KOPT-K1 (cell line): ENCODE data around the gene ASCL5.

Experiments used
- H3K27ac ChIP-seq: fragments of 200-600 bp; sonication (generic); 2 replicates; pipeline ENCODE4 v1.5.1; 2016; ENCODE audit warnings: antibody characterized with exemption, mild to moderate bottlenecking, low read depth, low read length; ENCODE audit not compliant: poor library complexity, severe bottlenecking
- H3K36me3 ChIP-seq: fragments of 200-600 bp; sonication (generic); 2 replicates; pipeline ENCODE4 v1.5.1; 2017; ENCODE audit warnings: antibody characterized with exemption, mild to moderate bottlenecking, low read length, moderate library complexity; ENCODE audit not compliant: insufficient read depth
- H3K9me3 ChIP-seq: fragments of 200-600 bp; sonication (generic); 2 replicates; pipeline ENCODE4 v1.5.1; 2017; ENCODE audit warnings: antibody characterized with exemption, low read length, mild to moderate bottlenecking; ENCODE audit not compliant: insufficient read depth, poor library complexity, severe bottlenecking

Gene ASCL5

DNA sequence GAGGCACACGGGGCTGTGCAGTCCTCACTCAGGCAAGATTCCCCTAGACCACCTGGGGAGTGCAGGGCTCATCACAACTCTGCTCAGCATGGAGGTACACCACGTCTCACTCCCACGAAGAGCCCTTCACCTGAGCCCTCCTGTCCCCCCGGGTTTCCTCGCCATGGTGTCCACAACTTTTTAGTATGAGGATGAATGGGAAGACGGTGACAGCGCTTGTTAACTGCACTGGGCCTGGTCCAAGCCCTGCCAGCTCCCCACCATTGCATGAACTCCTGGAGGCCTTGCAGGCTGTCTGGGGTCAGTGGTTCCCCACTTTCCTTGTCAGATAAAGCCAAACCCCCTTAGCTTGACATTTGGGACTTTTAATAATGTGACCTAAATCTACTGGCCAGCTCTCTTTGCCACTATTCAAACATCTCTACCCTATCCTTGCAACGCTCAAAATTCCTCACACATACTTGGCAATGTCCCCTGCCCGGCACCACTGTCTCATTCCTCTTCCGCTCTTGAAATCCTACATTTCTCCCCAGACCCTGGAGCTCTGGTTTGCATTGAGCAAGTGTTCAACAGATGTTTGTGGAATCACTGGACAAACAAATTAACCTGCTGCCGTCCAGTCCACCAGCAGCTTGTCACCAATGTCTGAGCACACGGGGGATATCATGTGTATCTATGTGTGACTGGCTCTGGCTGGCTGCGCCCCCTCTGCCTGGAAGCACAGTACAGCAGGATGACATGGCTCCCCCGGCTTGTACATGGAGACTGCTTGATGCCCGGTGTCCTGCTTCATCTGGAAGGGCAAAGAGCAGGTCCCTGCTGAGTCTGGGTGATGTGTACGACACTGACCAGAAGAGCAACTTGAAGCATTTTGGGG is 16.1 kb upstream of the ASCL5 start:
- H3K36me3 ChIP-seq = peaks cover 92% of the 10 kb centered on the region
- no peaks in the 10 kb centered on the region for H3K9me3 ChIP-seq
- H3K27ac ChIP-seq = no peak overlapping the region

DNA sequence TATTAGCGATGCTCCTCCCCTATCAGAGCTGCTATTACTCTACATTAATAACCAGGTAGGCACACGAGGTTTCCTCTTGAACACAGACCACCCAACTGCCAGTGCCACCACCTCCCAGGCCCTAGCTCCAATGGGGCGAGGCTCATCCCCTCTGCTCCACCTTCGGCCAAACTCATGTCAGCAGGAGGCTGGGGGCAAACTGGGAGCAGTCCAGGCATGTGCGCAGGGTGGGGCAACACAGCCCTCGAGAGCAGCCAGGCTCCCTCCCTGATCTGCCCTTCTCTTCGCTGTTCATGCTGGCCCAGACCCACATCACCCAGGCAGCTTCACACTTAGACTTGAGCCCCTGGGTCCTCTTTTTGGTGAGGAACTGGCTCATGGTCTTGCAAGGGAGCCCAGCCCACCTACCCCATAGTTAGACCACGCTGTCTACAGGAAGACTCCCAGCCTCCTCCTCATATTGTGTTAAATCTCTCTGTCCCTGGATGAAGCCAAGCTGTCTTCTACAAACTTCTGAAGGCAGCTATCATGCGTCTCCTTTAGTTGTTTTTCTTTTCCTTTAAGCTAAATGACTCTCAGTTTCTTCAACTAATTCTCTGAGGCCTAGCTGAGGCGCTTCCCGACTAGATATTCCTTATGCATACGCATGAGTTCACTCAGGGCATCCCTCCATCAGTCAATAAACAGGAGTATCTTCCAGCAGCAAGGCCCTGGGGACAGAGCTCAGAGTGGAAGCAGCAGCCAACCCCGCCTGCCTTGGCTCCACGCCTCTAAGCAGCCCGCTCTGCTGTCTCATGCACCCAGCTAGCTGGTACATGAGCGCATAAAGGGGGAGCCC is 15.2 kb upstream of the ASCL5 start:
- Histone ChIP-seq H3K36me3 (peaks cover 93% of the 10 kb centered on the region), H3K27ac (no peak overlapping the region), H3K9me3 (no peaks in the 10 kb centered on the region)

DNA sequence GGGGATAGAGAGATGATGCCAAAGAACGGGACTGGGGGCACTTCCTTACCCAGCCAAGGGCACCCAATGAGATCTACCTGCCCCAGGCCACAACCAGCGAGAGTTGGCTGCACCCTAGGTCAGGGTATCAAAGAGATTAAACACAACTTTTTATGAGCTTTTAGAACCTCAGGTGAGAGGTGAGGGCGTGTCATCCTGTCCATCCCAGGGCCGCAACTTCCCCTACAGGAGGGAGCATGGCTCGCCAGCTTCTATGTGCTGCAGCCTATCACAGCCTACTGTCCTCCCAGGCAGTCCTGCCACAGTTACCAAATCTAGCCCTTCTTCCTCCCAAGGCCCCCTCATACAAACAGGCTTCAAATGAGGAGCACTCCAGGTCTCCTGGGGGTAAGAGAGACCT is 14.4 kb upstream of the ASCL5 start:
- H3K9me3 ChIP-seq = no peaks in the 10 kb centered on the region
- H3K27ac ChIP-seq = no peak overlapping the region
- H3K36me3 ChIP-seq = peaks cover 88% of the 10 kb centered on the region

DNA sequence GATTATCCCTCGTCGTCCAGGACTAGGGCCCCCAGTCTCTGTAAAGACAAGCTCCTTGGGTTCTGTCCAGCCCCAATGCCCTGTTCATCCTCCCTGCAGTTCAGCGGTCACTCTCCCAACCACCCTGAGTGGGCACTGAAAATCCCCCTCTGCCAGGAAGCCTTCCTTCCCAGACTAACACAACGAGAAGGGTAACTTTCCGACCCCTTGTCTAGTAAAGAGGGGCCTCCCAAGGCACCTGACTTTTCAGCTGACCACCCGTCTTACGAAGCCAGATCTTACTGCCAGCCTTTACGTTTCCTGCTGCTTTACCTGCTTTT is 13.9 kb upstream of the ASCL5 start:
- Histone ChIP-seq H3K36me3 (peaks cover 88% of the 10 kb centered on the region), H3K9me3 (no peaks in the 10 kb centered on the region), H3K27ac (no peak overlapping the region)

DNA sequence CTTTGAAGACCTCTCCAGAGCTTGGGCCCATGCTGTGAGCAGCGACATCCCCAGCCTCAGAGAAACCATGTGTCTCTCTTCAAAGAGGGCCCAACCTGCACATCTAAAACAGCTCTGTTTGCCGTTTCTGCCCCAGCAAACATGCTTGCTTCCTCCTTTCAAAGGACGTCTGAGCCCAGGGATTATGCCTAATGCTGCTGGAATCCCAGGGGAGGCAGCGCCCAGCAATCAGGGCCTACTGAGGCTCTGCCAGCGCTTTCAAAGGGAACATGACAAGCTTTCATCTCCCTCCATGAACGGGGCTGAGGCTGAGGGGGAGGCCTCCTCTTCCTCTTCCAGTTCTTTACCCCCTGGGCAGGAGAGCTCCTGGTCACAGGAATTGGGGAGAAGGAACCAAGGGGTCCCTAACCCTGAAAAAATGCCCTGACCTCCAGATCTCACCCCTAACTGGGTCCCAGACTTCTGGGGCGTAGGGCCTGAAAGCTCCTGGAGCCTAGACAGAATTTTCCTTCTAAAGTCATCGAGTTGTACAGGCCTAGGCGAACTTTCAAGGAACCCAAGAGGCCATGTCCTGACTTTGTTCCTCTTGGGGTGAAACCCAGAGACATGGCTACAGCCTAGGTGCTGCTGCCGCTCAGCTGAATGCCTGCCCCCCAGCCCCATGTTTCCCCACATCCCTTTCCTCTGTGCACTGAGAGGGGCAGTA is 13.4 kb upstream of the ASCL5 start:
- Histone ChIP-seq H3K27ac (no peak overlapping the region), H3K36me3 (peaks cover 88% of the 10 kb centered on the region)

DNA sequence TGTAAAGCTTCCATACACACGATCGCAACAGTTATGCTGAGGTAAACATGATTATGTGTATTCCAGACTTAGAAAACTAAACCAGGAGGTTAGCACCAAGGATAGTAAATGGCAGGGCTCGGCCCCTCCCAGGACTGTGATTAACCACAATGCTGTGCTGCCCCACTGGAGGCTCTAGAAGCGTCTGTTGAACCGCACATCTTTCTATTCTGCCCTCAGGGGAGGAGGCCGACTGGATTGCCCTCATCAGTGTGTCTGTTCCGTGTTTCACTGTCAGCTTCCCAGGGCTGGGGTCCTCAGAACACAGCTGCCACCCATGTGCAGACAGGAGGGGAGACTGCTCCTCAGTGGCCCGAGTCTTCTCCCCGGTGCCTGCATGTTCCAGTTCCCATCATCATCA is 12.8 kb upstream of the ASCL5 start:
- Histone ChIP-seq H3K36me3 (peaks cover 87% of the 10 kb centered on the region), H3K9me3 (no peaks in the 10 kb centered on the region), H3K27ac (no peak overlapping the region)

More for the DNA sequence above, 13.4 kb upstream of the ASCL5 start:
- no peaks in the 10 kb centered on the region for H3K9me3 ChIP-seq

DNA sequence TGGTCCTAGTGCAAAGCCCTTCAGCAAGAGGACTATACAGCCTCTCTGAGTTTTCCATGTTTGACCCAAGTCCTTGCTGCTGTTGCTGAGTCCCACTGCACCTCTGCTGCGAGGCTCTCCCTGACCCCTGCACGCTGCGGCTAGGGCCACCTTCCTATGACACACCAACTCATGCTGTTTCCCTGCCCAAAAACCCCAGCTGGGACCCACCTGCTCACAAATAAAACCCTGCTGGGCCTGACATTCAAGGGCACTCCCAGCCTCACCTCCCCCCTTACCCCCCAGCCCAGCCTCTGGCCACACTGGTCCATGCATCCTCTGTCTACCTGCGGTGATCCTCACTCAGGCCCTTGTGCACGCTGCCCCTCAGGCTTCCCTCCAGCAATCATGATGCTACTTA is 12.3 kb upstream of the ASCL5 start:
- H3K36me3 ChIP-seq = peaks cover 83% of the 10 kb centered on the region
- no peak overlapping the region for H3K27ac ChIP-seq
- no peaks in the 10 kb centered on the region for H3K9me3 ChIP-seq

DNA sequence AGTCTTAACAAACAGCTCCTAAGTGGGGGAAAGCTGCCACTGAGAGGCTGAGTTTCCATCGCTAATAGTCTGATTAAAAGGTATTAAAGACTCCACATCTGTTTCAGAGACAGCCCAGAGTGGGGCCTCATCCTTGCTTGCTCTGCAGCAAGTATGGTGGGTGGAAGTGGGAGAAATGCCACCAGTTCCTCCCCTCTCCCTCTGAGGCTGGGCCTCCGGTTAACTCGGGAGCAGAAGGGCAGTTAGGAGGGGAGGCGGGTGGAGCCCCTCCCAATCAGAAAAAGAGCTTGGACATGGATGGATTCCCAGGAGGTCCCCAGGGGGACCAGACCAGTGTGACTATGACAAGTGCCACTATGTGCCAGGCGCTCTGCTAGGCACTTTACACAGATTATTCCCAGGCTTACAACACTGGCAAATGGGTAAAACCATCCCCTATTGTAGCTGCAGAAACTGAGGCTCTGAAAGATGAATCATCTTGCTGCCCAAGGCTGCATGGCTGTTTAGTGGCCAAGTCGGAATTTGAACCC is 11.4 kb upstream of the ASCL5 start:
- H3K27ac ChIP-seq = no peak overlapping the region
- peaks cover 73% of the 10 kb centered on the region for H3K36me3 ChIP-seq
- no peaks in the 10 kb centered on the region for H3K9me3 ChIP-seq

DNA sequence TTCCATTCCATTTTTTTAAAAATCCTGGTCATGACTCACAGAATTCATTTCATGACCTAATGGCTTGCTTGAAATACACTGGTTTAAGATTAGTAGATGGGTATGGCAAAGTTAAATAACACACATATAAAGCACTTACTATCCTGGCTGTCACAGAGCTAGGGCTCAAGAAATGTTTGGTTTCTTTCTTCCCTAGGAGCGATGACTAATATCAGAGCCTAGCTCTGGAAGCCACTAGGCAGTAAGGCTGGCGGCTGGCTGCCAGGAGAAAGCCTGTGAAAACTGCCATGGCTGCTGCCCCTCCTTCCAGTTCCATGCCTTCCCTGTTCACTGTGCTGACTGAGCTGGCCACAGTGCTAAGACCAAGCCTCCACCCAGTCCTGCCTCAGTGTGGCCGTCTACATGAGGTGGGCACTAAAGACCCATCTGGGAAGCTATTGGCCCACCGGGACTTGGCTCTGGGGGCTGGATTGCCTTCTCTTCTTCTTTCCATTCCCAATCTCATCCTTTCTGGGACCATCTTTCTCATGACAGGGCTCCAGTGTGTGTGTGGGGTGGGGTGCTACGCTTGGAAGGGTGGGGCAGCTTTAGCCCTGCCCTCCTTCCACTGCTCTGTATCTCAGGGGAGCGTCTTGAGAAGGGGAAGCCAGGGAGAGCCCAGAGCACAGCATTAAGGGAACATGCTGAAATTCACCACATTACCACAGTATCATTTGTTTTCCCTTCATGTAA is 10.8 kb upstream of the ASCL5 start:
- H3K36me3 ChIP-seq = peaks cover 67% of the 10 kb centered on the region
- no peaks in the 10 kb centered on the region for H3K9me3 ChIP-seq
- no peak overlapping the region for H3K27ac ChIP-seq

DNA sequence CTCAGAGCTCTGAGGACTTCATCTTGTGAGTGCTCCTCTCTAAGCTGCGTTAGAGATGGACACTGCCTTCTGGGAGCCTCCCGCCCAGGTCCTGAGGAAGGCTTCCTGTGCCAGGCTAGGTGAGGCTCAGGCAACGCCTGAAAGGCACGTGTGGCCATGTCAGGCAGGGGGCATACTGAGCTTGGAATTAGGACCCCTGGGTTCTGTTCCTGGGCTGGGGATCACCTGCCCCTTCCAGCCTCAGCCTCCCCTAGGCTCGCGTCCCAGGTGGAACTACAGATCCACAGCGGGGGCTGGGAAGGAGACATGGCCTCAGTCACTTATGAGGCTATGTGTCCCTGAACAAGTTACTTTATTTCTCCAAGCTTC is 10.0 kb upstream of the ASCL5 start:
- Histone ChIP-seq H3K9me3 (no peaks in the 10 kb centered on the region), H3K36me3 (peaks cover 60% of the 10 kb centered on the region; the same call in 1 of the 2 replicates), H3K27ac (no peak overlapping the region)

DNA sequence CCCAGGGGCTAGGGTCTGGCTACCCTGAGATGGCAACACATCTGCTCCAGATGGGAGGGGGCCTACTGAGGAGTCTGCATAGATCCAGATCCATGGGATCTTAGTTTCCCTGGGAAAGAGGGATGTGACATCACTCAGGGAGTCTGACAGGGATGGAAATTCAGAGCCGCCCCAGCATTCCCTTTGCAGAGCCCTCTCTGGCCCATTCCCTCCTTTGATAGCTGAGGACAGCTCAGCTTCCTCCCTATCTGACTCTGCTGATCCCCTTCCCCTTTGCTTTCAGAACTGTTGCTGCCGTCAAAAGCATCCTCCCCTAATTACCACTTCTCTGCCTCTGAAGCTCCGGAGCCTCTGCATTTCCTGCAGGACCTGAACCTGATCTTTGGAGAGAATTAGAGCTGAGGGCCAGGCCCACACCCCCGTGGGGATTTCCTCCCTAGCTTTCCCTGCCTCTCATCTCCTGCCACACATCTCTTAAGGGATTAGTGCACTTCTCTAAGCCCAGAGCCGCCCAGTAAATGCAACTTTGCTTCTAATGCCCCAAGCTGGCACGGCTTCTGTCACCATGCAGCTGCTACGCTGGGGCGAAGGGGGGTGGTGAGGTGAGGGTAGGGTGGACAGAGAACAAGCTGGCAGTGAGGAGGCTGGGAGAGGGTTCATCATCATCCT is 9.5 kb upstream of the ASCL5 start:
- no peak overlapping the region for H3K27ac ChIP-seq
- peaks cover 58% of the 10 kb centered on the region; the same call in 1 of the 2 replicates for H3K36me3 ChIP-seq
- no peaks in the 10 kb centered on the region for H3K9me3 ChIP-seq

DNA sequence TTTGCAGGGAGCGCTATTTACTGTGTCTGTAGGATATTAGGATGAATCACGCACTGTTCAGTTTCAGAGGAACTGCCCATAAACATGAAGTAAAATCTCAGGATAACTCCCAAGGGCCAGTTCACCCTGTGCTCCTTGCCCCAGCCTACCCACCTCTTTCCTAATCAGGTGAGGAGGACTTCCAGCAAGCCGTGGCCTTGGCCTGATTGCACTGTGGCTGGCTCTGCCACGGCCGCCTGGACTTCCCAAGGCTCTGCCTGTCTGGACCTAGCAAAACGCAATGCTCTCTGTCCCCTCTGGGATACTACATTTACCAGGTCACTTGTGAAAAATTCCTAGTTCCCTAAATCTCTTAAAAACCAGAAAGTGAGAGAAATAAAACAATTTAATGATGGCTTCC is 7.4 kb upstream of the ASCL5 start:
- Histone ChIP-seq H3K9me3 (no peaks in the 10 kb centered on the region), H3K36me3 (peaks cover 38% of the 10 kb centered on the region; the same call in 1 of the 2 replicates), H3K27ac (no peak overlapping the region)

DNA sequence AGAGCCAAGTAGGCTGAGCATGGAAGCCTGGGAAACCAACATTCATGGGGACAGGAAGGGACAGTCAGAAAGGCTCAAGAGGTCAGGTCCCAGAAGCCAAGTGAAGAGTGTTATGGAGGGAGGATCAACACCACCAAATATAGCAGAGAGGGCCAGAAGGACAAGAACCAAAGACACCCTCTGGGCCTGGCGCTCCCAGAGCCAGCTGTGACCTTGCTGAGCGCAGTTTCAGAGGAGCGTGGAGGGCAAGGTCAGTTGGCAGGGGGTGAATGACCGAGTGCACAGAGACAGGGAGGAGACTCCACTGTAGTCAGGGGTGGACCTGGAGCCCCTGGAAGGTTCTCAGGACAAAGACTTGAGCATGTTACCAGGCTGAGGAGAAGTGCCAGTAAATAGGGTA is 4.4 kb upstream of the ASCL5 start:
- Histone ChIP-seq H3K27ac (no peak overlapping the region), H3K36me3 (peaks cover 15% of the 10 kb centered on the region; the same call in 1 of the 2 replicates), H3K9me3 (no peaks in the 10 kb centered on the region)

DNA sequence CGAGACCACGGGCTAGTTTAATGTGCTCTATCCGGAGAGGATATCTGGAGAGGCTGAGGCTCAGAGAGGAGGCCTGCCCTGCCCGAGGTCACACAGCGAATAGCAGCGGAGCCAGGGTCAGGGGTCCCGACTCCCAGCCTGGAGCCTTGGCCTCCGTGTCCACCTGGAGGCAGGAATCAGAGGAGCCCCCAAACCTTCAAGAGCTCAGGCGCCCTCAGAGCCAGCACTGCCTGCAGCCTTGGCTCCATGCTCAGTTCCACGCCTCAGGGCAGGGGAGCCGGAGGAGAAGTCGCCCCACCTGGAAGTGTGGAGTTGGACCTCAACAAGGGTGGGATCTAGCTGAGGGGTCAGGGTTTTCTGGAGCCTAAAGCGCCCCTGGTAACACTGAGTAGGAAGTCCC is 2.0 kb upstream of the ASCL5 start:
- H3K36me3 ChIP-seq = no peaks in the 10 kb centered on the region
- no peak overlapping the region for H3K27ac ChIP-seq
- no peaks in the 10 kb centered on the region for H3K9me3 ChIP-seq
